ENCODE results near the gene ZNF655.
"Not testable (repeated sequence)": the region's sequence is repeated elsewhere in the genome, so short reads cannot be mapped to it uniquely, and the experiment has no call there.

The ZNF655 gene

GRCh38 chr7:99562114-99562784 lies 3.8 kb downstream of the ZNF655 start:
- no peak for TF ChIP-seq CTCF (conservative IDR thresholded peaks at IDR 0.05)
- no peak overlapping the region for H3K27ac ChIP-seq

DNA sequence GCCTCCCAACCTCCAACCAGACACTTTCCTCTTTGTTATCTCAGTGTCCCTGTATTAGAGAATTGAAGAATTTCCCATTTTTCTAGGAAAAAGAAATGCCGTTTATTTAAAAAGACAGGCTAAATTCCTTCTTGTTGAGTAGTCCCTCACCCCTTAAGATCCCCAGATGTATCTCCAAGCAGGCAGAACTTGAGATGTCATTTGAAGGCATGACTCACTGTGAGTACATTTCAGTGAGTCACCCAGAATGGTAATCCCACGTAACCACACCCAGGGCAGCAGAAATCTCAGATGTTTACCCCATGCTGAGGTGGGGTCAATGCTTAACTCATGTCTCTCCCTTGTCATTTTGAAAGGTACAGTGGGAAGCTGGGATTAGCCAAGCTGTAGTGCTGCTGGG lies 4.4 kb downstream of the ZNF655 start:
- no peak for TF ChIP-seq CTCF (conservative IDR thresholded peaks at IDR 0.05)
- no peak overlapping the region for H3K27ac ChIP-seq

DNA sequence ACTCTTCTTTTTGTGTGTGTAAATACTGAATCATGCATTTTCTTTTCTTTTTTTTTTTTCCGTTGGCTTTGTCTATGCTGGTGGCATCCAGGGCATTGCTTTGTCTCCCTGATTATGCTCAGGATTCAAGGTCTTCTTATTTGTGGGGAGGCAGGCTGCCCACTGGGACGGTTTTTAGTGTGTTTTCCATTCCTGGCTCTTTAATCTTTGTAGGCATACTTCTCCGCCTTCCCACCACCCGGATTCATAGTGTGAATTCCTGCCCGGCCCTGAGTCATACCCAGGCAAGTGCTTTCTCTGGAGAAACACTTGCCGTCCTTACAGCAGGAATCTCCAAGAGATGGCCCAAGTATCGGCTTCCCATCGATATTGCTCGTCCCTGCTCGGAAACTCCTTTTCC lies 5.2 kb downstream of the ZNF655 start:
- H3K27ac ChIP-seq = no peak overlapping the region
- TF ChIP-seq CTCF (conservative IDR thresholded peaks at IDR 0.05) = no peak

DNA sequence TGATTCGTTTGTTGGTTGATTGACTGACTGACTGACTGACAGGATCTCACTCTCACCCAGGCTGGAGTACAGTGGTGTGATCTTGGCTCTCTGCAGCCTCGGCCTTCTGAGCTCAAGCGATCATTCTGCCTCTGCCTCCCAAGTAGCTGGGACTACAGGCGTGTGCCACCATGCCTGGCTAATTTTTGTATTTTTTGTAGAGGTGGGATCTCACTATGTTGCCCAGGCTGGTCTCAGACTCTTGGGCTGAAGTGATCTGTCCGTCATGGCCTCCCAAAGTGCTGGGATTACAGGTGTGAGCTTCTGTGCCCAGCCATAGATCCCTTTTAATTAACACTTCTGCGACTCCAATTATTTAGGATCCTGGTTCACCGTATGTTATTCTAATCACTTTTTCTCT lies 10.3 kb downstream of the ZNF655 start:
- not testable (repeated sequence) for H3K27ac ChIP-seq

DNA sequence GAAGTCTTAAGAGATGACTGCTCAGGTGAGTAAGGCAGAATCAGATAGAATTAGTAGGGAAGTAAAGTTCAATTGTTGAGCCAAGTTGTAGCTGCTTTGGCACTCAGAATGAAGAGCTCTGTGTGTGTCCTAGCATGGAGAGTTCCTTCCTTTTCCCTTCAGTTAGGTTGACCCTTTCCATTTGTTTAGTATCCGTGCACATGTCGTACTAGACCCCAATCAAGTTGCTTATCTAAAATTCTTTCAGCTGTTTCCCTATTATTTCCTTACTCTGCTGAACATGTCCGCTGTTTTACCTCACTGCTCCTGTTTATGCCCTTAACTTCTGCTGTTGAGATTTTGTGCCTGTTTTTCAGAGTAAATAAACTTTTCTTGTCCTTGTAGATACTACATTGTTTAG lies 13.3 kb downstream of the ZNF655 start:
- TF ChIP-seq CTCF (conservative IDR thresholded peaks at IDR 0.05) = no peak
- no peak overlapping the region for H3K27ac ChIP-seq

DNA sequence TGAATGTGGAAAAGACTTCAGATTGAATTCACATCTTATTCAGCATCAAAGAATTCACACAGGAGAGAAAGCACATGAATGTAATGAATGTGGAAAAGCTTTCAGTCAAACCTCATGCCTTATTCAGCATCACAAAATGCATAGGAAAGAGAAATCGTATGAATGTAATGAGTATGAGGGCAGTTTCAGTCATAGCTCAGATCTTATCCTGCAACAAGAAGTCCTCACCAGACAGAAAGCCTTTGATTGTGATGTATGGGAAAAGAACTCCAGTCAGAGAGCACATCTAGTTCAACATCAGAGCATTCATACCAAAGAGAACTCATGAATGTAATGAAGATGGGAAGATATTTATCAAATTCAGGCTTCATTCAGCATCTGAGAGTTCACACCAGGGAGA lies 14.8 kb downstream of the ZNF655 start:
- no peak for TF ChIP-seq CTCF (conservative IDR thresholded peaks at IDR 0.05)

DNA sequence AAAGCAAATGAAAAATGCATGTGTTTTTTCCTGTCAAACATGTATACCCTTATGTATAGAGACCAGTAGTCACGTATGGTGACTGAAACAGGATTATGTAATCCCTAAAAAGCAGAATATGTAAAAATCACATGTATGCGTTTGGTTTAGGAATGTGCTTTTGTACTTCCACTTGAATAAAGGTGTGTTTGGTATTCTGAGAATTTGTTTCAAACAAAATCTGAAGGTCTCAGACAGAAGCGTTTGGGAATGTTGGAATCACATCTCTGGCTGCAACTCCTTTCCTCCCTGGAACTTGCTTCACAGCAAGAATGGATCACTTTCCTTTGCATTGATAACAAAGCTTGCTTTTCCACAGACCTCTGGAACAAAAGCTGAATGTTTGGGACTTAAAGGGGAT lies 17.8 kb downstream of the ZNF655 start:
- H3K27ac ChIP-seq = no peak overlapping the region

More for the DNA sequence above, 14.8 kb downstream of the ZNF655 start:
- no peak overlapping the region for H3K27ac ChIP-seq

More for the DNA sequence above, 17.8 kb downstream of the ZNF655 start:
- TF ChIP-seq CTCF (conservative IDR thresholded peaks at IDR 0.05) = no peak

Measured in VCaP (cell line).